HepG2 (cell line): ENCODE measurements around the gene RORC. TPM values are rescaled to one million over a fixed set of nuclear protein-coding genes. Genes with fewer than 3 reads are reported as not detected.

Source experiments
- ATAC-seq: fragments of 200-7000 bp; cut with Tn5 transposase; 3 replicates; pipeline ENCODE4 v1.9.1; 2020; ENCODE audit warnings: mild to moderate bottlenecking, moderate library complexity
- BruUV-seq: library from RNA; stranded (reverse); fragments of 400-500 nt; replicated peaks from 2 replicates; lab custom pipeline; 2021; lab: Mats Ljungman, UMichigan
- CTCF ChIA-PET: fragments of 300-600 bp; formaldehyde crosslinking; extraction: SDS; loops from one replicate; lab custom pipeline; 2021; ENCODE audit warnings: low total read pairs, inconsistent platforms, low intra/inter-chr PET ratio; lab: Yijun Ruan, JAX
- POLR2A ChIA-PET: fragments of 350-600 bp; sonication (Branson Sonifier 250); formaldehyde crosslinking; loops from one replicate; lab custom pipeline; 2020; ENCODE audit warnings: antibody characterized with exemption, inconsistent platforms; lab: Yijun Ruan, JAX
- DNase-seq: peaks from one replicate; pipeline ENCODE4 v3.0.0-alpha.2; 2015; ENCODE audit warnings: low spot score
- FAIRE-seq: peaks from 3 replicates; lab custom pipeline; 2011; peaks lifted over from hg19 to GRCh38; lab: Jason Lieb, UNC
- H2AFZ ChIP-seq: one replicate; pipeline ENCODE4 v1.6.1; 2011; ENCODE audit warnings: low read length, inconsistent platforms
- H3K27ac ChIP-seq: fragments of 300-600 bp; 3 replicates; pipeline ENCODE4 v1.8.0; 2011; ENCODE audit warnings: mixed run types, mild to moderate bottlenecking, mixed read lengths, low read length, inconsistent platforms; ENCODE audit not compliant: insufficient read depth; ENCODE audit errors: extremely low read length
- H3K27me3 ChIP-seq, 2 experiments: fragments of 200-600 bp in 1 of 2; 2 replicates in 1 of 2; 3 replicates in 1 of 2; pipeline versions ENCODE4 v1.6.0 to v1.8.0; 2011; ENCODE audit warnings: low read length in 2 of 2, mild to moderate bottlenecking in 2 of 2, moderate library complexity in 2 of 2, inconsistent platforms in 1 of 2; ENCODE audit not compliant: insufficient read depth in 2 of 2, control insufficient read depth in 1 of 2
- H3K36me3 ChIP-seq, 2 experiments: fragments of 200-600 bp in 1 of 2; replicated peaks in 1 of 2; 2 replicates in 1 of 2; 3 replicates in 1 of 2; pipeline versions ENCODE4 v1.5.1 to v1.8.0; 2011; ENCODE audit warnings: low read length in 2 of 2, inconsistent platforms in 1 of 2; ENCODE audit not compliant: insufficient read depth in 2 of 2, control insufficient read depth in 1 of 2
- H3K4me1 ChIP-seq: 2 replicates; pipeline ENCODE4 v1.5.1; 2012; ENCODE audit warnings: low read length, inconsistent platforms; ENCODE audit not compliant: insufficient read depth
- H3K4me2 ChIP-seq: 2 replicates; pipeline ENCODE4 v1.6.0; 2011; ENCODE audit warnings: low read depth, low read length, inconsistent platforms
- H3K4me3 ChIP-seq, 3 experiments: fragments of 200-600 bp in 1 of 3; sonication (generic), shearing (Covaris generic) in 1 of 3; replicated peaks in 1 of 3; 2 replicates each; pipeline ENCODE4 v1.5.1; 2011 to 2016; ENCODE audit warnings: low read length in 3 of 3, inconsistent platforms in 2 of 3, low read depth in 2 of 3, mild to moderate bottlenecking in 2 of 3, control low read depth in 1 of 3, mixed read lengths in 1 of 3; ENCODE audit not compliant: insufficient read depth in 1 of 3
- H3K79me2 ChIP-seq: one replicate; pipeline ENCODE4 v1.6.1; 2011; ENCODE audit warnings: low read length, inconsistent platforms; ENCODE audit not compliant: insufficient read depth
- H3K9ac ChIP-seq: 2 replicates; pipeline ENCODE4 v1.6.0; 2011; ENCODE audit warnings: mild to moderate bottlenecking, low read depth, low read length, inconsistent platforms; ENCODE audit not compliant: insufficient read depth
- H3K9me3 ChIP-seq: 2 replicates; pipeline ENCODE4 v1.5.1; 2012; ENCODE audit warnings: mild to moderate bottlenecking, low read length
- H4K20me1 ChIP-seq: 2 replicates; pipeline ENCODE4 v1.6.0; 2011; ENCODE audit warnings: inconsistent platforms, mild to moderate bottlenecking, low read length, moderate library complexity; ENCODE audit not compliant: insufficient read depth
- ARNT2 ChIP-seq: sonication (generic); formaldehyde crosslinking; IDR thresholded peaks from 2 replicates; pipeline ENCODE4 v1.8.0; 2022; ENCODE audit warnings: mild to moderate bottlenecking, low read depth, missing genetic modification reagents, moderate library complexity
- CBX5 ChIP-seq: sonication (generic); formaldehyde crosslinking; IDR thresholded peaks from 2 replicates; pipeline ENCODE4 v1.4.0; 2020; ENCODE audit warnings: missing genetic modification reagents, borderline replicate concordance
- CHCHD3 ChIP-seq: sonication (generic); formaldehyde crosslinking; IDR thresholded peaks from 2 replicates; pipeline ENCODE4 v1.8.0; 2022; ENCODE audit warnings: mild to moderate bottlenecking, missing genetic modification reagents, moderate library complexity
- HNRNPK ChIP-seq: fragments of 200-400 bp; formaldehyde crosslinking; IDR thresholded peaks from 2 replicates; pipeline ENCODE4 v1.6.1; 2018; ENCODE audit warnings: low read length, low read depth, moderate library complexity, mild to moderate bottlenecking; ENCODE audit not compliant: poor library complexity, severe bottlenecking
- KAT7 ChIP-seq: IDR thresholded peaks from 2 replicates; pipeline ENCODE4 v1.6.1; 2018; ENCODE audit warnings: borderline replicate concordance, missing compliant biosample characterization
- ZFP36 ChIP-seq: fragments of 150-350 bp; IDR thresholded peaks from 2 replicates; pipeline ENCODE4 v1.6.1; 2018; ENCODE audit warnings: borderline replicate concordance, low read length, low read depth; ENCODE audit not compliant: partially characterized antibody
- ZNF354B ChIP-seq: sonication (generic); formaldehyde crosslinking; IDR thresholded peaks from 2 replicates; pipeline ENCODE4 v1.8.0; 2022; ENCODE audit warnings: mild to moderate bottlenecking, missing genetic modification reagents
- ZNF773 ChIP-seq: sonication (generic); formaldehyde crosslinking; IDR thresholded peaks from 2 replicates; pipeline ENCODE4 v1.4.0; 2020; ENCODE audit warnings: missing genetic modification reagents, borderline replicate concordance
- WGBS: methylation state at CpG from one replicate; pipeline ENCODE4 v1.1.6; 2017; ENCODE audit warnings: low lambda C conversion rate; 5-methylcytosine and 5-hydroxymethylcytosine counted together
- in situ Hi-C: cut with HindIII; loops from 2 replicates; pipeline ENCODE4 v1.10.0; 2017; ENCODE audit warnings: low pct_unique_long_range_greater_than_20kb; ENCODE audit not compliant: extremely low pct_ligation_motif_present
- intact Hi-C: fragments of 100-400 bp; cut with micrococcal nuclease; formaldehyde crosslinking; loops from one replicate; pipeline ENCODE4 v1.10.0; 2022; ENCODE audit not compliant: unreplicated experiment
- polyA plus RNA-seq, 8 experiments: library from polyadenylated mRNA; depleted of rRNA in 3 of 8; stranded (reverse) in 7 of 8; unstranded in 1 of 8; fragments of >200 nt; fragmentation: Illumina TruSeq in 4 of 8; extraction: Trizol in 4 of 8; gene quantifications; 2 replicates each; pipeline versions ENCODE4 v1.2.1 to v1.2.3, GENCODE V29; 2011 to 2016; ENCODE audit warnings: low read depth in 4 of 8, missing spikeins in 1 of 8, mixed read lengths in 1 of 8; ENCODE audit not compliant: insufficient read depth in 1 of 8
- total RNA-seq, 5 experiments: library from RNA; depleted of rRNA; stranded (reverse); fragments of >200 nt; fragmentation: Illumina TruSeq; extraction: Trizol; gene quantifications; 2 replicates each; pipeline ENCODE4 v1.2.3, GENCODE V29; 2016; ENCODE audit warnings: low read depth in 1 of 5
- TF ChIP-seq, protein P1 (sequence below): sonication (generic); formaldehyde crosslinking; IDR thresholded peaks from 2 replicates; pipeline ENCODE4 v1.5.0; 2020; ENCODE audit warnings: missing genetic modification reagents
- TF ChIP-seq, protein P2 (sequence below): sonication (generic); formaldehyde crosslinking; IDR thresholded peaks from 2 replicates; pipeline ENCODE4 v1.9.0; 2021; ENCODE audit warnings: mild to moderate bottlenecking, missing genetic modification reagents
- TF ChIP-seq, protein P3 (sequence below): sonication (generic); formaldehyde crosslinking; IDR thresholded peaks from 2 replicates; pipeline ENCODE4 v1.5.1; 2020; ENCODE audit warnings: mild to moderate bottlenecking, missing genetic modification reagents, moderate library complexity

RORC gene
- total and polyA plus RNA-seq, 2 of the 13 experiments (the other 11 are each of a cell fraction or from before 2014, with no cell fraction given): 2.5 to 6.5 TPM

DNA sequence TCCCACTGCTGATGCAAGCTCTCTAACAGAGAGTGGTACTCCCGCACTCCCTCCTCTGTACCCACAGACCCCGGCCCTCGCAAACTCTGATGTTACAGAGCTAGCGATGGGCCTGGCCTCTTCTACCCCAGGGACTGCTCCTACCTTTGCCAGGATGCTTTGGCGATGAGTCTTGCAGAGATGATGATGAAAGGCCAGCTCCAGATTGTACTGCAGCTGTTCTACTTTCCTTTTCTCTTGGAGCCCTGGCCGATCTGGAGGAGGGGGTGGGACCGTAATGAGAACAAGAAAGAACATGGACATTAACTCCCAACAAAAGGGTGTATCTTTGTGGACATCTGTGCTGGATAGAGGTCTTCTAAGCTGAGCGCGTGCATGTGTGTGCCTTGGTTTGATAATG is 20.4 kb downstream of the RORC start:
- Histone ChIP-seq H3K27me3 (no peaks in the 10 kb centered on the region), H3K79me2 (no peaks in the 10 kb centered on the region), H3K4me1 (peaks cover 11% of the 10 kb centered on the region; the same call in 1 of the 2 replicates), H3K36me3 (no peaks in the 10 kb centered on the region), H3K4me2 (no peak overlapping the region), H3K4me3 (no peak overlapping the region), H2AFZ (no peak overlapping the region), H3K27ac (no peak overlapping the region), H3K9me3 (no peaks in the 10 kb centered on the region), H4K20me1 (no peaks in the 10 kb centered on the region), H3K9ac (no peak overlapping the region)
- no TSS peak for BruUV-seq
- no peak for DNase-seq
- ChIA-PET POLR2A (interaction anchor here (1.5 kb wide), 1 partner anchor 48 kb away, joined by 5 read pairs; the partner anchor contains the start of gene MRPL9), CTCF (no interaction called here)
- no peak for FAIRE-seq
- intact Hi-C loops: no loop called here
- in situ Hi-C loops: no loop called here
- no peak for ATAC-seq
- 94% methylated on average over 9 of the region's 9 CpGs for WGBS
- TF ChIP-seq KAT7 (CRISPR knock-in tag): no peak
- TF ChIP-seq, protein P1, sequence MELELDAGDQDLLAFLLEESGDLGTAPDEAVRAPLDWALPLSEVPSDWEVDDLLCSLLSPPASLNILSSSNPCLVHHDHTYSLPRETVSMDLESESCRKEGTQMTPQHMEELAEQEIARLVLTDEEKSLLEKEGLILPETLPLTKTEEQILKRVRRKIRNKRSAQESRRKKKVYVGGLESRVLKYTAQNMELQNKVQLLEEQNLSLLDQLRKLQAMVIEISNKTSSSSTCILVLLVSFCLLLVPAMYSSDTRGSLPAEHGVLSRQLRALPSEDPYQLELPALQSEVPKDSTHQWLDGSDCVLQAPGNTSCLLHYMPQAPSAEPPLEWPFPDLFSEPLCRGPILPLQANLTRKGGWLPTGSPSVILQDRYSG (CRISPR knock-in tag): no peak
- TF ChIP-seq, protein P2, sequence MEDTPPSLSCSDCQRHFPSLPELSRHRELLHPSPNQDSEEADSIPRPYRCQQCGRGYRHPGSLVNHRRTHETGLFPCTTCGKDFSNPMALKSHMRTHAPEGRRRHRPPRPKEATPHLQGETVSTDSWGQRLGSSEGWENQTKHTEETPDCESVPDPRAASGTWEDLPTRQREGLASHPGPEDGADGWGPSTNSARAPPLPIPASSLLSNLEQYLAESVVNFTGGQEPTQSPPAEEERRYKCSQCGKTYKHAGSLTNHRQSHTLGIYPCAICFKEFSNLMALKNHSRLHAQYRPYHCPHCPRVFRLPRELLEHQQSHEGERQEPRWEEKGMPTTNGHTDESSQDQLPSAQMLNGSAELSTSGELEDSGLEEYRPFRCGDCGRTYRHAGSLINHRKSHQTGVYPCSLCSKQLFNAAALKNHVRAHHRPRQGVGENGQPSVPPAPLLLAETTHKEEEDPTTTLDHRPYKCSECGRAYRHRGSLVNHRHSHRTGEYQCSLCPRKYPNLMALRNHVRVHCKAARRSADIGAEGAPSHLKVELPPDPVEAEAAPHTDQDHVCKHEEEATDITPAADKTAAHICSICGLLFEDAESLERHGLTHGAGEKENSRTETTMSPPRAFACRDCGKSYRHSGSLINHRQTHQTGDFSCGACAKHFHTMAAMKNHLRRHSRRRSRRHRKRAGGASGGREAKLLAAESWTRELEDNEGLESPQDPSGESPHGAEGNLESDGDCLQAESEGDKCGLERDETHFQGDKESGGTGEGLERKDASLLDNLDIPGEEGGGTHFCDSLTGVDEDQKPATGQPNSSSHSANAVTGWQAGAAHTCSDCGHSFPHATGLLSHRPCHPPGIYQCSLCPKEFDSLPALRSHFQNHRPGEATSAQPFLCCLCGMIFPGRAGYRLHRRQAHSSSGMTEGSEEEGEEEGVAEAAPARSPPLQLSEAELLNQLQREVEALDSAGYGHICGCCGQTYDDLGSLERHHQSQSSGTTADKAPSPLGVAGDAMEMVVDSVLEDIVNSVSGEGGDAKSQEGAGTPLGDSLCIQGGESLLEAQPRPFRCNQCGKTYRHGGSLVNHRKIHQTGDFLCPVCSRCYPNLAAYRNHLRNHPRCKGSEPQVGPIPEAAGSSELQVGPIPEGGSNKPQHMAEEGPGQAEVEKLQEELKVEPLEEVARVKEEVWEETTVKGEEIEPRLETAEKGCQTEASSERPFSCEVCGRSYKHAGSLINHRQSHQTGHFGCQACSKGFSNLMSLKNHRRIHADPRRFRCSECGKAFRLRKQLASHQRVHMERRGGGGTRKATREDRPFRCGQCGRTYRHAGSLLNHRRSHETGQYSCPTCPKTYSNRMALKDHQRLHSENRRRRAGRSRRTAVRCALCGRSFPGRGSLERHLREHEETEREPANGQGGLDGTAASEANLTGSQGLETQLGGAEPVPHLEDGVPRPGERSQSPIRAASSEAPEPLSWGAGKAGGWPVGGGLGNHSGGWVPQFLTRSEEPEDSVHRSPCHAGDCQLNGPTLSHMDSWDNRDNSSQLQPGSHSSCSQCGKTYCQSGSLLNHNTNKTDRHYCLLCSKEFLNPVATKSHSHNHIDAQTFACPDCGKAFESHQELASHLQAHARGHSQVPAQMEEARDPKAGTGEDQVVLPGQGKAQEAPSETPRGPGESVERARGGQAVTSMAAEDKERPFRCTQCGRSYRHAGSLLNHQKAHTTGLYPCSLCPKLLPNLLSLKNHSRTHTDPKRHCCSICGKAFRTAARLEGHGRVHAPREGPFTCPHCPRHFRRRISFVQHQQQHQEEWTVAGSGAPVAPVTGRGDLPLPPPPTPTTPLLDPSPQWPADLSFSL: no peak
- TF ChIP-seq, protein P3, sequence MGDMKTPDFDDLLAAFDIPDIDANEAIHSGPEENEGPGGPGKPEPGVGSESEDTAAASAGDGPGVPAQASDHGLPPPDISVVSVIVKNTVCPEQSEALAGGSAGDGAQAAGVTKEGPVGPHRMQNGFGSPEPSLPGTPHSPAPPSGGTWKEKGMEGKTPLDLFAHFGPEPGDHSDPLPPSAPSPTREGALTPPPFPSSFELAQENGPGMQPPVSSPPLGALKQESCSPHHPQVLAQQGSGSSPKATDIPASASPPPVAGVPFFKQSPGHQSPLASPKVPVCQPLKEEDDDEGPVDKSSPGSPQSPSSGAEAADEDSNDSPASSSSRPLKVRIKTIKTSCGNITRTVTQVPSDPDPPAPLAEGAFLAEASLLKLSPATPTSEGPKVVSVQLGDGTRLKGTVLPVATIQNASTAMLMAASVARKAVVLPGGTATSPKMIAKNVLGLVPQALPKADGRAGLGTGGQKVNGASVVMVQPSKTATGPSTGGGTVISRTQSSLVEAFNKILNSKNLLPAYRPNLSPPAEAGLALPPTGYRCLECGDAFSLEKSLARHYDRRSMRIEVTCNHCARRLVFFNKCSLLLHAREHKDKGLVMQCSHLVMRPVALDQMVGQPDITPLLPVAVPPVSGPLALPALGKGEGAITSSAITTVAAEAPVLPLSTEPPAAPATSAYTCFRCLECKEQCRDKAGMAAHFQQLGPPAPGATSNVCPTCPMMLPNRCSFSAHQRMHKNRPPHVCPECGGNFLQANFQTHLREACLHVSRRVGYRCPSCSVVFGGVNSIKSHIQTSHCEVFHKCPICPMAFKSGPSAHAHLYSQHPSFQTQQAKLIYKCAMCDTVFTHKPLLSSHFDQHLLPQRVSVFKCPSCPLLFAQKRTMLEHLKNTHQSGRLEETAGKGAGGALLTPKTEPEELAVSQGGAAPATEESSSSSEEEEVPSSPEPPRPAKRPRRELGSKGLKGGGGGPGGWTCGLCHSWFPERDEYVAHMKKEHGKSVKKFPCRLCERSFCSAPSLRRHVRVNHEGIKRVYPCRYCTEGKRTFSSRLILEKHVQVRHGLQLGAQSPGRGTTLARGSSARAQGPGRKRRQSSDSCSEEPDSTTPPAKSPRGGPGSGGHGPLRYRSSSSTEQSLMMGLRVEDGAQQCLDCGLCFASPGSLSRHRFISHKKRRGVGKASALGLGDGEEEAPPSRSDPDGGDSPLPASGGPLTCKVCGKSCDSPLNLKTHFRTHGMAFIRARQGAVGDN (CRISPR knock-in tag): no peak
- TF ChIP-seq ZNF354B (CRISPR knock-in tag): no peak
- no peak for TF ChIP-seq CBX5
- TF ChIP-seq HNRNPK: no peak
- no peak for TF ChIP-seq ZNF773 (CRISPR knock-in tag)
- no peak for TF ChIP-seq ARNT2 (CRISPR knock-in tag)
- TF ChIP-seq ZFP36: no peak
- no peak for TF ChIP-seq CHCHD3
